Measurements from ENCODE around the gene SYCP1.
"Not testable (repeated sequence)": the region's sequence is repeated elsewhere in the genome, so short reads cannot be mapped to it uniquely, and the experiment has no call there.

SYCP1 gene

DNA sequence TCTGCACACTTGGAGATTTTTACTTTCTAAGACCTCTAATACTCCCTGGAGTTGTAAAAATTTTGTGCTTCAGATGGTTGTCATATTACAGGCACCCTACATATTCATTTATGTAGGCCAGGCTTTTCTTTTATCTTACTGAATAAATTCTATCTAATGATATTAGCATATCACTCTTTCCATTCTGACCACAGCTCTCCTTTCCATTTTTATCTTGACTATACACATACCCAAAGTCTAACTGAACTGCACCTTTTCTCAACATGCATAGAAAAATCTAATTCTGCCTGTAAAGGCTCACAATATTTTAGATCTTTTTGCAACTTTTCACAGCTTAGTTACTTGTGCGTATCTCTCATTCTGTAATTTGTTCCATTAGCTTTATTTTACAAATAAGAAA lies 122.2 kb downstream of the SYCP1 start:
- DNase-seq (ENCODE audit: low read depth in 4 of 4, low spot score in 1 of 4) = no peak

DNA sequence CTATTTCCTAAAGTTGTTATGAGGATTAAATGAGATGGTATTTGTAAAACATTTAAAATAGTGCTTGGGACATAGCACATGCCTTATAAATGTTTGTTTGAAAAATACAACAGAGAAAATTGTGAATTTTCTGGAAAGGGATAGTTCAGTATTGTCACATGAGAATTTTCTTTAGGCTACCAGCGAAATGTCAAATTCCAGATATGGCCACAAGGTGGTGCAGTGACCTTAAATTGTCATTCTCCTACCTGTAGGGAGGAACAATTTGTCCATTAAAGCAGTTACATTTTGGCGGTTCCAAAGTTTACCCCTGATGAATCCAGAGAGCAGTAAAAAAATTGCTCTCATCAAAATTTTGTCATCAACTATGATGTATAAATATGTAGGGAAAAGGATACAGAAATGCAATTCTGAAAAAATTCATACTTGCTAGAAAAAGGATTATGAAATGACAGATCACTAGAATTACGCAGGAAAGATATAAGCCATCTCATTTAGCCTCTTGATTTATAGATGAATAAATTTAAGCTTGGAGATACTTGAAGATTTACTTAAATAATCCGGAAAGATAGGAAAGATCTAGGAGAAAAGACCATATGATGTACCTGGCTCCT lies 124.7 kb downstream of the SYCP1 start:
- DNase-seq (ENCODE audit: low read depth in 4 of 4, low spot score in 1 of 4) = peak; percentile 35 to 49 (median 45)

DNA sequence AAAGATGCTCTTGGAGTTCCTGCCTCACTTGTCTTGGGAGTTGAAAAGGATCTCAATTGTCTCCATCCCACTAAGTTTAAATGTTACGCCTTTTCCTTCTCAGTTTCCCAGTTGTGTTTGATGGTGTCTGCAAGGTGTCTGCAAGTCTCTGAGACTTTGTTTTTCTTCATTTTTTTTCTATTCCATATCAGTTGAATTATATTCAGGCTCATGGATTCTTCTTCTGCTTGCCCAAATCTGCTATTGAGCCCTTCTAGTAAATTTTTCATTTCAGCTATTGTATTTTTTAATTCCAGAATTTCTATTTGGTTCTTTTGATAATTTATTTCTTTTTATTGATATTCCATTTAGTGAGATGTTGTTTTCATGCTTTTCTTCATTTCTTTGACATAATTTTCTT lies 127.6 kb downstream of the SYCP1 start:
- no peak for DNase-seq (ENCODE audit: low read depth in 4 of 4, low spot score in 1 of 4)

DNA sequence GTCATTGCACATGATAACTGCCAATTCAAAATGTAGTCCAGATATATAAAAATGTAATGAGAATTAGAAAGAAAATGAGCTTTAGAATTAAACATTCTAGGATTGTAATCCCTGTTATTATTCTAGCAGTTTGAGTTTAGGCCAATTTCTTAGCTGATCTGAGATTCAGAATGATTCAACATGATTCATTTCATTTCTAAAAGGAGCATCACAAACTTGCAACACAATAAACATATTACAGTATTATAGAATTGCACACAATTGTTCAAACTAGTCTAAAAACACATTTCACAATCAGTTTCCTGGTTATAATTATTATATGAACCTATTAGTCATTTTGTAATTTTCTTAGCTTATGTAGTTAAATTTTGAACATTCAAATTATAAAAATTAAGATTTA lies 131.6 kb downstream of the SYCP1 start:
- DNase-seq (ENCODE audit: low read depth in 4 of 4, low spot score in 1 of 4) = no peak

DNA sequence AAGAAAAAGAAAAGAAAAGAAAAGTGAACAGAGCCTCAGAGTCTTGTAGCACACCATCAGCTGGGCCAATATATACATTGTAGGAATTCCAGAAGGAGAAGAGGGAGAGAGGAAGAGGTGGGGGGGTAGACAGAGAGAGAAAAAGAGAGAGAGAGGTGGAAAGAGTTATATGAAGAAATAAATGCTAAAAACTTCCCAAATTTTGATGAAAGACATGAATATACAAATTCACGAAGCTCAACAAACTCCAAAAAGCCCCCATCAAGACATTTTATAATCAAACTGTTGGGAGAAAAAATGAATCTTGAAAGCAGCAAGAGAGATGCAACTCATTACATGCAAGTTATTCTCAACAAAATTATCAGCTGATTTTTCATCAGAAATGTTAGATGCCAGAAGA lies 133.4 kb downstream of the SYCP1 start:
- DNase-seq (ENCODE audit: low read depth in 4 of 4, low spot score in 1 of 4) = no peak

DNA sequence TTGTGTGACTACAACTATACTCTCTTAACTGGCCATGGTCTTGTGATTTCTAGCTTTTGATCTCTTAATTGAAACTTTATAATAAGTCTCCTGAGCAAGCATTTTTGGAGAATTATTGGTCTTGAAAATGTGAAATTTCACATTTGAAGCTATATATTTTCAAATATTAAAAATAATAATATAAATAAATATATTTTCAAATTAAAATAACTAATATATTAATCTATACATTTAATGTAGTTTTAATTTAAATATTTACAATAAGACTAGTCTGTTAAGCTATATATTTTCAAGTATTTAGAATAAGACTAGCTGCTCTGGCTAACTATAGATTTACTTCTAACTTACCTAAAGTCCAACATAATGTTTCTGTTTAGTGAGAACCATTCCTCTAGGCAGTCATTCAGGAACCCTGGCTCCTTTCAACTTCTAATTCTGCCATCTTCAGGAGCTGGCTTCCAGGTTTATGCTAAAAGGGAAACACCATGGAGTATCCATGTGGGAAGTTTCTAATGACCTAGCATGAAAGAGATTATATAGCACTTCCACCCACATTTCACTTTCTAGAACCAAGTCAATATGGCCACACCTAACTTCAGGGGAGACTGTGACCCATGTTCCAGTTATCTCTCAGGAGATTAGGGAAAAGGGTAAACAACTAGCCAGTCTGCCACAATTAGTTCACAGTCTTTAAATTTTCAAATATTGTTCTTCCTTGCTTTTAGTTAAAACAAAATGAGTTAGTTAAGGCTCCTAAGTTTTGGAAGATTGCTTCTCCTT lies 143.0 kb downstream of the SYCP1 start:
- DNase-seq (ENCODE audit: low read depth in 4 of 4, low spot score in 1 of 4) = no peak

DNA sequence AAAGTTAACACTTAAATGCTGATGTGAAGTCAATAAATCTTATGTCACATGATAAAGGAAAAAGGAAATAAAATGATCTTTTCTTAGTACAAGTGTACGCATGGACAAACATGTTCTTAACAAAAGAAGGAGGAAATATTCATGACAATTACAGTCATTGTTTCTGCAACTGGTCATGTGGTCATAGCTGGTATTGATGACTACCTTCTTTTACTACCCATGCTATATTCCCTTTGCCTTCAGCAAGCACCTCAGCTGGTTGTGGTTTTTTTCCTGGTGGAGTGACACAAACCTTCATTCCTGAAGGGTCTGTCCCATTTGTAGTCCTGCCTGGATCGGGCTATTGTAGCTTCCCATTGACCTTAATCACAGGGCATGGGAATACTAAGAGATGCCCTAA lies 151.5 kb downstream of the SYCP1 start:
- DNase-seq (ENCODE audit: low read depth in 4 of 4, low spot score in 1 of 4) = no peak

DNA sequence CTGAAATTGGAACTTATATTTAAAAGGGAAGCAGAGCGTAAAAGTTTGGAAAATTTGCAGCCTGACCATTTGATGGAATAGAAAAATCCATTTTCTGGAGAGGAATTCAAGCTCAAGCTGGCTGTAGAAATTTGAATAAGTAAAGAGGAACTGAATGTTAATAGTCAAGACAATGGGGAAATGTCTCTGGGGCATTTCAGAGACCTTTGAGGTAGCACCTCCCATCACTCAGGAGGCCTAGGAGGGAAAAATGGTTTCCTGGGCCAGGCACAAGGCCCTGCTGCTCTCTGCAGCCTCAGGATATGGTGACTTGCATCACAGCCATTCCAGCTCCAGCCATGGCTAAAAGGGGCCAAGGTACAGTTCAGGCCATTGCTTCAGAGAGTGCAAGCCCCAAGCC lies 157.3 kb downstream of the SYCP1 start:
- no peak for DNase-seq (ENCODE audit: low read depth in 4 of 4, low spot score in 1 of 4)

DNA sequence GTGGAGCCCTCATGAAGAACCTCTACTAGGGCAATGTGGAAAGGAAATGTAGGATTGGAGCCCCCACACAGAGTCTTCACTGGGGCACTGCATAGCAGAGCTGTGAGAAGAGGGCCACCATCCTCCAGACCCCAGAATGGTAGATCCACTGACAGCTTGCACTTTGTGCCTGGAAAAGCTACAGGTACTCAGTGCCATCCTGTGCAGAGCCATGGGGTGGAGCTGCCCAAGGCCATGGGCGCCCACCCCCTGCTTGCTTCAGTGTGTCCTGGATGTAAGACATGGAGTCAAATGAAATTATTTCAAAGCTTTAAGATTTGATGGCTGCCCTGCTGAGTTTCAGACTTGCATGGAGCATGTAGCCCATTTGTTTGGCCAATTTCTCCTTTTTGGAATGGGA lies 157.8 kb downstream of the SYCP1 start:
- no peak for DNase-seq (ENCODE audit: low read depth in 4 of 4, low spot score in 1 of 4)

DNA sequence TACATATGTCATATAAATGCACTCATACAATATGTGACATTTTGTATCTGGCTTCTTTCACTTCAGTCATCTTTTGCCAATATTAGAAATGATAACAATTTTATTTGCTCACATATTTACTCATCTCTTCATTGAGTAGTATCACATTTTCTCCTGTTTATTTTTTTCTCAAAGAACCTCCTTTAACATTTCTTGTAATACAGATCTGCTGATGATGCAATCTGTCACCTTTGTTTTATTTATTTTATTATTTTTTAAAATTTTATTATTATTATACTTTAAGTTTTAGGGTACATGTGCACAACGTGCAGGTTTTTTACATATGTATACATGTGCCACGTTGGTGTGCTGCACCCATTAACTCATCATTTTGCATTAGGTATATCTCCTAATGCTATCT lies 159.1 kb downstream of the SYCP1 start:
- no peak for DNase-seq (ENCODE audit: low read depth in 4 of 4, low spot score in 1 of 4)

DNA sequence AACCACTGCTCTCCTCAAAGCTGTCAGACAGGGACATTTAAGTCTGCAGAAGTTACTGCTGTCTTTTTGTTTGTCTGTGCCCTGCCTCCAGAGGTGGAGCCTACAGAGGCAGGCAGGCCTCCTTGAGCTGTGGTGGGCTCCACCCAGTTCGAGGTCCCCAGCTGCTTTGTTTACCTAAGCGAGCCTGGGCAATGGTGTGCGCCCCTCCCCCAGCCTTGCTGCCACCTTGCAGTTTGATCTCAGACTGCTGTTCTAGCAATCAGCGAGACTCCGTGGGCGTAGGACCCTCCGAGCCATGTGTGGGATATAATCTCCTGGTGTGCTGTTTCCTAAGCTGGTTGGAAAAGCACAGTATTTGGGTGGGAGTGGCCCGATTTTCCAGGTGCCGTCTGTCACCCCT lies 164.9 kb downstream of the SYCP1 start:
- DNase-seq (ENCODE audit: low read depth in 4 of 4, low spot score in 1 of 4) = not testable (repeated sequence)

DNA sequence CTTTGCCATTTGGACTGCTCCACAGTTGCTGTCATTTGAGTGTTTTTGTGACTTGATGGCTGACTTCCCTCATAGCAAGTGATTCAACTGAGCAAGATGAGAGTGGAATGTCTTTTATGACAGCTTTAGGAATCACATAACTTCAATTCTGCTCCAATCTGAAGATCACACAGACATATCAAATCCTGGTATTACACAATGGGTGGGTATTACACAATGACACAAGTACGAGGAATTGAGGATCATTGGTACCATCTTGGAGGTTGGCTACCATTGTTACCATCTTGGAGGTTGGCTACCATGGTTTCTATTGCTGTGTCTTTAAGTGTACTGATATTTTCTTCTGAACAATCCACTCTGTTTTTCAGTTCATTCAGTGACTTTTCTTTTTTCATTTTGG lies 166.5 kb downstream of the SYCP1 start:
- DNase-seq (ENCODE audit: low read depth in 4 of 4, low spot score in 1 of 4) = no peak

DNA sequence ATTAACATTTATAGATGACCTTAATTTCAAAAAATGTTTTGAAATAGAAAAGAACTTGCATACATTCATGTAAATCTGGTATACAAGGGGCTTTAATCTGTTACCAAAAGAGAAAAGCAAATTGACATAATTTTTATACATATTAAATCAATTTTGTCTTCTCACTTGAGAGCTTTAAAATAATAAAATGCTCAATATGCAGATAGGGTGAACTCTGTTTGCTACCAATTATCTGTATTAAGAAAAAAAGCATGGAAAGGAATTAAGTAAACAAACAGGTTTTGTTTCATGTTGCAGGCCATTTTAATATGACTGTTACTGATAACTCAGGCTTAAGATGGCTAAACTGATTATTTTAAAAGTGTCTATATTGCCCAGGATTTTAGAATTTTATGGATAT lies 168.9 kb downstream of the SYCP1 start:
- DNase-seq (ENCODE audit: low read depth in 4 of 4, low spot score in 1 of 4) = no peak

DNA sequence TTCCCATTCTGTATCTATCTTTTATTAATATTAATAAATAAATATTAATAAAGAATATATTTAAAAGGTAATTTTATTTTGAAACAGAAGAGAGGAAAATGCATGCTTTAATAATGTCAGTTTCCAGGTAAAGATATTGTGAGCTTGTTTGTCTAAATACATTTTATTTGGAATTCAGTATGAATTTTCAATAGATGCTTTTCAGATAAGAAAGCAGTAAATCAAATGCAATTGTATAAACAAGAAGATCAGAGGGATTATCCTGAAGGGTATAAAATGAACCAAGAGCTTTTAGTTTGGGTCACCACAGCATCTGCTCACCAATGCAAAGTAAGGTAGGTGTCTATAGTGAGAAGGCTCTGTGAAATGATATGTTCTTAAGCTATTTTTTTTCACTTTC lies 174.9 kb downstream of the SYCP1 start, which contains the start of gene TSHB:
TSHB (plus strand) TSS at position 301 of the 400 bp plus-strand sequence. CDS start 3,537 bp downstream, outside the sequence.
- DNase-seq (ENCODE audit: low read depth in 4 of 4, low spot score in 1 of 4) = no peak

DNA sequence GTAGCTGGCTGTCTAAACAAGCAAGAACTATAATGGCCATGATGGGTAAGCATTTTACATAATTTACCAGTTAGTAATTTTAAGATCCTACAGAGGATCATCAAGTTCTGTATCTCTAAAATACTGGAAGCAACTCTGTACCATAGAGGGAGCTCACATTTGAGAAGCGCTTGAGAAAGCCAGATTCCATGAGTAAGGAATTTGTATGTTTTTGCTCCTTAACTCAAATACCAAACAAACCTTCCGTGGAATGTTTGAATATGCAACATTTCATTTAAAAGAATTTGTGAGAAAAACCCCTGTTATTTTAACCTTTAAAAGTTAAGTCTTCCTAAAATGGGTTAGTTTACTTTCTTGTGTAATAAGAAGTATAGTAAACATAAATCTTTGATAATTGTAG lies 176.9 kb downstream of the SYCP1 start:
- no peak for DNase-seq (ENCODE audit: low read depth in 4 of 4, low spot score in 1 of 4)

DNA sequence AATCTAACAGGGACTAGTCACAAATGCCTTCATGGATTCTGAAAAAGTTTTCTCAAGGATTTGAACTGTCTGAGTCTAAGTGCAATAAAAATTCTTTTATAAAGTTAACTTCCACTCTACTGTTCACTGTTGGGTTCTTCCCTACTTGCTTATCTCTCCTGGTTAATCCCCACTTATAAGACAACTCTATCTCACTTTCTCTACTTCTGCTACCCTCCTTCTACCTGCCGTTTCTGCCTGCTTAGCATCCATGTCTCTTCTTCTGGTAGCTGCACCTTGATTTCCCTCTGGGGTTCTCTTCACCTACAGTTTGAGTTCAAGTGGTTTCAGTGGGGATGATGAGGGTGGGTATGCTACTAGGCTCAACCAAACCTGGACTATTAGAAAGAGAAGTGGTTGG lies 181.0 kb downstream of the SYCP1 start:
- DNase-seq (ENCODE audit: low read depth in 4 of 4, low spot score in 1 of 4) = no peak

DNA sequence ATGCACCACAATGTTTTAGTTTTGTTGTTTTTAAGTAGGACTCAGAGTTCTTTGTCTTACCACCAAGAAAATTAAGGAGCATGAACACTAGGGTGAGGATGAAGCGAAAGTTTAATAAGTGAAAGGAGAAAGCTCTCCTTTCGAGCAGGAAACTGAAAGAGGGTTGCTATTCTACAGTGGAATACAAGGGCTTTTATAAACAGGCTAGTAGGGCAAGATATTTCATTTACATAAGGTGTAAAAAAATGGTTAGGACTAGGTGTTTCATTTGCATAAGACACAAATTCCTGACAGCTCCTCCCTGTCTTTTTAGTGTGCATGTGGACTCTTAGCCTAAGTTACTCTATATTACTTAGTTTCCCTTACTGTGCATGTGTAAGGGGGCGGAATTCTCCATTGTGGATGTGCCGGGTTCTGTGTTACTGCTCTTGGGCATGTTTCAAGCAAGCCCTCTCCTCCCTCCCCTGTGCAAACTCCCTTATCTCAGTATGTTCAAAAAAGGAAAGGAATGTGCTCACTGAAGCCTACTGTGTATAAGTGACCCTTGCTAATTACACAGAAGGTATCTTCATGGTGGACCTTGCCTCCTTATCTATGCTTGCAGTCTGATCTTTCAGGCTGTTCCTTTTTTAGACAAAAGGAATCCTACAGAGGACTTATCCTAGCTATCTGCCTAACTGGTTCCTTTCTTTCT lies 182.3 kb downstream of the SYCP1 start:
- DNase-seq (ENCODE audit: low read depth in 4 of 4, low spot score in 1 of 4) = no peak

DNA sequence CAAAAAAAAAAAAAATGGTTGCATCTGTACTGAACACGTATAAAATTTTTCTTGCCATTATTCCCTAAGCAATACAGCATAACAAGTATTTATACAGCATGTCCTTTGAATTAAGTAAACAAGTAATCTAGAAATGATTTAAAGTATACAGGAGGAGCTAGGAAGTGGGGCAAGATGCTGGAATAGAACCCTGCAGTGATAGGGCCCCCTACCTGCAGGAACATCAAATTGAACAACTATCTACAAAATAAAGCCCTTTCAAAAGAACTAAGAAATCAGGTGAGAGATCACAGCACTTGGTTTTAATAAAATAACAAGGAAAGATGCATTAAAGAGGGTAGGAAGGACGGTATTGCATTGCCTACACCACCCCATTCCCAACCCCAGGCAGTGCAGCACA lies 185.8 kb downstream of the SYCP1 start:
- DNase-seq (ENCODE audit: low read depth in 4 of 4, low spot score in 1 of 4) = no peak

DNA sequence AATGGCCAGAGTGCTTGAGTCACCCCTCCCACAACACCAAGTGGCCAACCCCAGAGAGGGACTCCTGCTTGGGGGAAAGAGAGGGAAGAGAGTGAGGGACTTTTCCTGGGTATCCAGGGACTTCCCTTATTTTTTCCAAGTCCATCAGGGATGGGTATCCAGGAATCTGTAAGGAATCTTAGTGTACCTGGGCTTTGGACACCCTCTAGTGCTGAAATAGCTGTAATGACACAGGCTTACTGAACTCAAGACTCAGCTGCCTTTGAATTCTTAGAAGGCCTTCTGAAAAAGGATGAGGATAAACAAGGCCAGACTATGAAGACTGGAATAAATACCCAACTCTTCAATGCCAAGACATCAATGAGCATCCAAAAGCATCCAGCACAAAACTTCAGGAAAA lies 187.0 kb downstream of the SYCP1 start:
- DNase-seq (ENCODE audit: low read depth in 4 of 4, low spot score in 1 of 4) = no peak

Data from stimulated activated CD4-positive, alpha-beta T cell treated with anti-CD3 and anti-CD28 coated beads, Interleukin-1b, Interleukin-23, amount 100 ng/mL, for 24 hours (primary cell).